Natural killer cell (primary cell): ENCODE results near the gene AGBL5. TPM values are rescaled to one million over a fixed set of nuclear protein-coding genes. Genes with fewer than 3 reads are reported as not detected.

Experiments
- ATAC-seq, 3 donors: fragments of 150-1000 bp in 2 of 3; fragments of 200-7000 bp in 1 of 3; cut with Tn5 transposase; 1 replicate in 1 of 3; 2 replicates in 2 of 3; pipeline ENCODE4 v1.10.0; 2021; ENCODE audit warnings: mild to moderate bottlenecking in 2 of 3, moderate library complexity in 2 of 3
- DNase-seq, 2 donors: peaks; one replicate each; pipeline versions ENCODE4 v3.0.0 to v3.0.0-alpha.2; 2013 to 2021; ENCODE audit warnings: mixed read lengths in 1 of 2
- H3K27ac ChIP-seq: one replicate; pipeline ENCODE4 v1.5.1; 2013; ENCODE audit warnings: mild to moderate bottlenecking, low read length
- H3K27me3 ChIP-seq: one replicate; pipeline ENCODE4 v1.6.1; 2013; ENCODE audit warnings: low read length; ENCODE audit not compliant: control insufficient read depth, insufficient read depth
- H3K36me3 ChIP-seq: one replicate; pipeline ENCODE4 v1.6.1; 2013; ENCODE audit warnings: low read length; ENCODE audit not compliant: control insufficient read depth, insufficient read depth
- H3K4me1 ChIP-seq: one replicate; pipeline ENCODE4 v1.6.1; 2013; ENCODE audit warnings: low read length; ENCODE audit not compliant: control insufficient read depth, insufficient read depth
- H3K4me3 ChIP-seq: one replicate; pipeline ENCODE4 v1.5.1; 2013; ENCODE audit warnings: low read length
- H3K9me3 ChIP-seq: one replicate; pipeline ENCODE4 v1.6.1; 2013; ENCODE audit warnings: low read length; ENCODE audit not compliant: control insufficient read depth, insufficient read depth
- H3K27ac Mint-ChIP-seq, 2 donors: one replicate each; pipeline ENCODE4 v1.8.0; 2022; ENCODE audit warnings: mild to moderate bottlenecking in 2 of 2, mixed read lengths in 2 of 2, moderate library complexity in 1 of 2
- H3K27me3 Mint-ChIP-seq, 2 donors: one replicate each; pipeline ENCODE4 v1.8.0; 2022; ENCODE audit warnings: low read depth in 2 of 2, mixed read lengths in 2 of 2
- H3K36me3 Mint-ChIP-seq: one replicate; pipeline ENCODE4 v1.8.0; 2022; ENCODE audit warnings: mixed read lengths
- H3K4me1 Mint-ChIP-seq, 2 donors: one replicate each; pipeline ENCODE4 v1.8.0; 2022; ENCODE audit warnings: mixed read lengths in 2 of 2
- H3K4me3 Mint-ChIP-seq: one replicate; pipeline ENCODE4 v1.8.0; 2022; ENCODE audit warnings: mild to moderate bottlenecking, moderate library complexity, mixed read lengths
- H3K9me3 Mint-ChIP-seq, 2 donors: one replicate each; pipeline ENCODE4 v1.8.0; 2022; ENCODE audit warnings: mixed read lengths in 2 of 2
- WGBS: methylation state at CpG from one replicate; pipeline ENCODE4 v1.1.7; 2013; ENCODE audit warnings: missing lambda C conversion rate; ENCODE audit not compliant: insufficient coverage; 5-methylcytosine and 5-hydroxymethylcytosine counted together
- intact Hi-C: fragments of 100-400 bp; cut with micrococcal nuclease; formaldehyde crosslinking; loops from one replicate; pipeline ENCODE4 v1.14.2; 2022
- total RNA-seq, 4 donors: library from RNA; stranded (reverse); fragments of 120-200 nt in 1 of 4; gene quantifications; one replicate each; pipeline versions ENCODE4 v1.2.3 to v1.2.4, GENCODE V29; 2013 to 2022
- TF ChIP-seq, protein P1 (sequence below): fragments of 200-600 bp; IDR thresholded peaks from one replicate; pipeline ENCODE4 v1.8.0; 2022; ENCODE audit warnings: antibody characterized with exemption

AGBL5 gene
- total RNA-seq, 3 donors from 2014 or later (not counting 1 experiment from before 2014, with no cell fraction given), result 10.0 to 12.0 (median 10.8) TPM

DNA sequence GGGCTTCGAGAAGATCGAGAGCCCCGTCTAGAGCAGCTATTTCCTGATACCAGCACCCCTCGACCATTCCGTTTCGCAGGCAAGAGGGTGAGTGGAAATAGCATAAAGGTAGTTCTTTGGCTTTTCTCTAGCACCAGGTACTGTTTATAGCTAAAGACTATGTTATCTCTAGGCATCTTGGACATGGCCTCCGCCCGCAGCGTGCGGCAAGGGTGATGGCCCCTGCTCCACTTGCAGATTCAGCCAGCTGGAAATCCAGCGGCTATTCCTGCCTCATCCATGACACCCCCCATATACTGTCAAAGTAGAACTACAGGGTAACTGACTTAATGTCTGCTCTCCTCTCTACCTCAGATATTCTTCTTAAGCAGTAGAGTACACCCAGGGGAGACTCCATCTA is 3.3 kb downstream of the AGBL5 start:
- Histone ChIP-seq H3K4me3 (no peak overlapping the region), H3K36me3 (peaks cover 25% of the 10 kb centered on the region), H3K27me3 (no peaks in the 10 kb centered on the region), H3K9me3 (no peaks in the 10 kb centered on the region), H3K4me1 (peaks cover 9% of the 10 kb centered on the region), H3K27ac (no peak overlapping the region)
- intact Hi-C loops, result loop anchor here (5.0 kb wide), 1 partner anchor 78 kb away; the partner anchor contains the start of gene PREB
- Mint-ChIP-seq H3K27ac (peak overlapping the region in 1 of 2 donors; percentile 42), H3K9me3 (peaks cover 0 to 2% of the 10 kb centered on the region in 2 donors), H3K27me3 (peaks cover 6 to 12% of the 10 kb centered on the region in 2 donors), H3K36me3 (peaks cover 11% of the 10 kb centered on the region), H3K4me1 (peaks cover 24 to 34% of the 10 kb centered on the region in 2 donors), H3K4me3 (peak overlapping the region; percentile 56)
- TF ChIP-seq, protein P1, sequence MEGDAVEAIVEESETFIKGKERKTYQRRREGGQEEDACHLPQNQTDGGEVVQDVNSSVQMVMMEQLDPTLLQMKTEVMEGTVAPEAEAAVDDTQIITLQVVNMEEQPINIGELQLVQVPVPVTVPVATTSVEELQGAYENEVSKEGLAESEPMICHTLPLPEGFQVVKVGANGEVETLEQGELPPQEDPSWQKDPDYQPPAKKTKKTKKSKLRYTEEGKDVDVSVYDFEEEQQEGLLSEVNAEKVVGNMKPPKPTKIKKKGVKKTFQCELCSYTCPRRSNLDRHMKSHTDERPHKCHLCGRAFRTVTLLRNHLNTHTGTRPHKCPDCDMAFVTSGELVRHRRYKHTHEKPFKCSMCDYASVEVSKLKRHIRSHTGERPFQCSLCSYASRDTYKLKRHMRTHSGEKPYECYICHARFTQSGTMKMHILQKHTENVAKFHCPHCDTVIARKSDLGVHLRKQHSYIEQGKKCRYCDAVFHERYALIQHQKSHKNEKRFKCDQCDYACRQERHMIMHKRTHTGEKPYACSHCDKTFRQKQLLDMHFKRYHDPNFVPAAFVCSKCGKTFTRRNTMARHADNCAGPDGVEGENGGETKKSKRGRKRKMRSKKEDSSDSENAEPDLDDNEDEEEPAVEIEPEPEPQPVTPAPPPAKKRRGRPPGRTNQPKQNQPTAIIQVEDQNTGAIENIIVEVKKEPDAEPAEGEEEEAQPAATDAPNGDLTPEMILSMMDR, result no peak
- no peak for ATAC-seq
- DNase-seq, result no peak
- 97% methylated on average over 11 of the region's 11 CpGs for WGBS

DNA sequence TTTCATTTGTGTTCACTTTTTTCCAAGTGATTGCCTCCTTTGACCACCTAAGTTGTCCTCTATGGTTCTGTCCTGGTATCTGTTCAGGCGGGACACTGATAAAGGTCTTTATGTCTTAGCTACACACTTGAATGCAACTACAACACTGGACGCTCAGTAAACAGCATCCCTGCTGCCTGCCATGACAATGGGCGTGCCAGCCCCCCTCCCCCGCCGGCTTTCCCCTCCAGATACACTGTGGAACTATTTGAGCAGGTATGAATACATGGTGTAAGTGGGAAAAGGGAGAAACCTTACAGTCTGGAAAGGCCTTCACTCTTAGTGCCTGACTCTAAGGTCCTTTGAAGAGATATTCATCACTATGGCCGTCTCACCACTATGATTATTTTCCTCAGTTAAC is 5.7 kb downstream of the AGBL5 start:
- no peak overlapping the region for H3K4me3 ChIP-seq
- Mint-ChIP-seq H3K4me1 (peaks cover 3 to 12% of the 10 kb centered on the region in 2 donors), H3K27ac (no peak overlapping the region), H3K36me3 (no peaks in the 10 kb centered on the region), H3K4me3 (no peak overlapping the region), H3K27me3 (no peaks in the 10 kb centered on the region), H3K9me3 (no peaks in the 10 kb centered on the region)
- no peaks in the 10 kb centered on the region for H3K9me3 ChIP-seq
- WGBS, result 100% methylated on average over 5 of the region's 6 CpGs
- H3K27ac ChIP-seq, result no peak overlapping the region
- no peaks in the 10 kb centered on the region for H3K27me3 ChIP-seq
- DNase-seq, result no peak
- peaks cover 2% of the 10 kb centered on the region for H3K4me1 ChIP-seq
- intact Hi-C loops, result no loop called here
- TF ChIP-seq, protein P1, result no peak
- ATAC-seq, result no peak
- H3K36me3 ChIP-seq, result peaks cover 25% of the 10 kb centered on the region

DNA sequence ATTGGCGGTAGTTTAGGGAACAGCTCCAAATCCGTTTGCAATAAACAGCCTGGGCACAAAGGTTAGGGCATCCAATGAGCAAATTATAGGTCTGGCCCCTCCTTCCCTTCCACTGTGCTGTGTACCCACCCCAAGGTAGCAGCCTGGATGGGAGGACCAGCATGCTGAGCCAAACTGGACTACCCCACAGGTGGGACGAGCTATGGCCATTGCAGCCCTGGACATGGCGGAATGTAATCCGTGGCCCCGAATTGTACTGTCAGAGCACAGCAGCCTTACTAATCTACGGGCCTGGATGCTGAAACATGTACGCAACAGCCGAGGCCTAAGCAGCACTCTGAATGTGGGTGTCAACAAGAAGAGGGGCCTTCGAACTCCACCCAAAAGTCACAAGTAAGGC is 6.7 kb downstream of the AGBL5 start:
- no peaks in the 10 kb centered on the region for H3K9me3 Mint-ChIP-seq
- H3K4me3 ChIP-seq, result no peak overlapping the region
- peaks cover 28% of the 10 kb centered on the region for H3K36me3 ChIP-seq
- no peaks in the 10 kb centered on the region for H3K36me3 Mint-ChIP-seq
- no peak for DNase-seq
- H3K9me3 ChIP-seq, result no peaks in the 10 kb centered on the region
- no peaks in the 10 kb centered on the region for H3K27me3 Mint-ChIP-seq
- no peaks in the 10 kb centered on the region for H3K27me3 ChIP-seq
- H3K4me3 Mint-ChIP-seq, result no peak overlapping the region
- intact Hi-C loops, result no loop called here
- WGBS, result 95% methylated on average over 10 of the region's 10 CpGs
- no peak overlapping the region for H3K27ac Mint-ChIP-seq
- peaks cover 0 to 8% of the 10 kb centered on the region in 2 donors for H3K4me1 Mint-ChIP-seq
- H3K4me1 ChIP-seq, result no peaks in the 10 kb centered on the region
- TF ChIP-seq, protein P1, result no peak
- no peak overlapping the region for H3K27ac ChIP-seq
- ATAC-seq, result no peak

DNA sequence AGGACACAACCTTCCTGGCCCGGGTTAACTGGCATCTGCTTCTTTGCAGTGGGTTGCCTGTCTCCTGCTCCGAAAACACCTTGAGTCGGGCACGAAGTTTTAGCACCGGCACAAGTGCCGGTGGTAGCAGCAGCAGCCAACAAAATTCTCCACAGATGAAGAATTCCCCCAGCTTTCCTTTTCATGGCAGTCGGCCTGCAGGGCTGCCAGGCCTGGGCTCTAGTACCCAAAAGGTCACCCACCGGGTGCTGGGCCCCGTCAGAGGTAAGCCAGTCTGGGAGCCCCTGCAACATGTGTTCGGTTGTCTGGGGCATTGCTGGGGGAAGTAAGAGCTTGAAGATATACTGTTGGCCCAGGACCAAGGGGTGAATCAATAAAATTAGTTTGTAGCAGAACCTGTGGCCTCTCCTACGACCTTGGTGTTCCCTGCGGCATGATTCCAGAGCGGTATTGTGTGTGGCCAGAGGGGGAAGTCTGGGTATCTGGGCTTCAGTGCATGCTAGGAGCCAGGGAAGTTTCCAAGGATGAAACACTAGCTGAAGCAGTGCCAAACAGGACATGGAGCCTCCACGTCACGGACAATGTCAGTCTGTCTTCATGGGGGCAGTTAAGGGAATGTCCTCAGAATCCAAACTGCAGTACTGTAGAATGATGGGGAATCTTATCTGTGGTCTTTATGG is 7.8 kb downstream of the AGBL5 start:
- TF ChIP-seq, protein P1, result no peak
- H3K4me3 ChIP-seq, result no peak overlapping the region
- no peak overlapping the region for H3K27ac ChIP-seq
- H3K36me3 ChIP-seq, result peaks cover 28% of the 10 kb centered on the region
- Mint-ChIP-seq H3K36me3 (no peaks in the 10 kb centered on the region), H3K9me3 (no peaks in the 10 kb centered on the region), H3K4me1 (peaks cover 0 to 8% of the 10 kb centered on the region in 2 donors), H3K27me3 (no peaks in the 10 kb centered on the region), H3K27ac (no peak overlapping the region), H3K4me3 (no peak overlapping the region)
- WGBS, result 96% methylated on average over 15 of the region's 15 CpGs
- H3K9me3 ChIP-seq, result no peaks in the 10 kb centered on the region
- intact Hi-C loops, result no loop called here
- H3K4me1 ChIP-seq, result no peaks in the 10 kb centered on the region
- ATAC-seq, result no peak
- no peak for DNase-seq
- no peaks in the 10 kb centered on the region for H3K27me3 ChIP-seq
